ENCODE measurements around the gene PRICKLE1.

PRICKLE1 gene

DNA sequence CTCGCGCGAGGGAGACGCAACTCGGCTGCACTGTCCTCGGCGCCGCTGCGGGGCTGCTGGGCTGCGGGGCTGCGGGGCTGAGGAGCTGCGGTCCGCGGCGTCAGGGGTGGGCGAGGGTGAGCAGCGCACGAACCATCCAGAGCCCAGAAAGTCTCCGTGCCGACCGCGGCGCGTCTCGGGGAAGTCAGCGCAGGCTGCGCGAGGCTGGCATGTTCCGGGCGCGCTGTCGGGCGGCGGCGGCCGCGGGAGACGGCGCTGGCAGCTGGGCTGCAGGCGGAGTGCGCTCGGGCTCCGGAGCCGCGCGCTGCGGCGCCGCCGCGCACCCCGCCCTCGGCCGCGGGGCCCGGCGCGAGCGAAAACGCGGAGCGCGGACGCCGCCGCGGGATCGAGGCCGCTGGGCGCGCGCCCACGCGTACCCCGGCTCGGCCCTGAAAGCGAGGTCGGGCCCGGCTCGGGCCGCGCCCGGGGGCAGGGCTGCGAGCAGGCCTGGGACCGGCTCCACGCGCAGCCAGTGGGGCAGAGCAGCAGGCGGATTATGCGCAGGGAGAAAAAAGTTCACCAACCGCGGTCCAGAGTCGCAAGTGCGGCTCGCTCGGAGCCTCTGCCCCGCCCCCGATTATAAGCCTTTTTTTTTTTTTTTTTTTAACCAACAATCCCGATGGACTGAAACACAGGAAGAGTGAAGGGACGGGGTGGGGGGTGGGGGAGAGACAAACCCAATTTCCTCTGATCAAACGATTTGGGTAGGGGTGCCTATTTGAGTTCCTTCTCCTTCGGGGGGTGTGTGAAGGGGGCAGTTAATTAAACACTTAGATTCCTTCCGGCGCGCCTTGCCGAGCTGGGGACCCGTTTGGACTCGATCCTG, at the start of gene PRICKLE1:
TSS of gene PRICKLE1 (minus strand) at position 282 of the 865 bp plus-strand sequence. CDS start 117,230 bp downstream, outside the sequence.
- no peak for DNase-seq (ENCODE audit: low read depth)

DNA sequence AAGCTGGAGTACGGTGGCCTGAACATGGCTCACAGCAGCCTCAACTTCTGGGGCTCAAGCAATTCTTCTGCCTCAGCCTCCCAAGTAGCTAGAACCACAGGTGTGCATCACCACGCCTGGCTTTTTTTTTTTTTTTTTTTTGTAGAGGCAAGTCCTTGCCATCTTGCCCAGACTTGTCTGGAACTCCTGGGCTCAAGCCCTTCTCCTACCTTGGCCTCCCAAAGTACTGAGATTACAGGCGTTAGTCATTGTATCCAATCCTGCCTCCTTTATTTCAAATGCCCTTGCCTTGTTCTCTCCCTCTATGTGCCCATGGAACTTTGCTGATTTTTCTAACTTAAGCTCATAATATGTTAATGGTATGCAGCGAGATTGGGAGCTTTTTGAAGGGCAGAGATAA, 49.2 kb upstream of the PRICKLE1 start:
- no peak for DNase-seq (ENCODE audit: low read depth)

DNA sequence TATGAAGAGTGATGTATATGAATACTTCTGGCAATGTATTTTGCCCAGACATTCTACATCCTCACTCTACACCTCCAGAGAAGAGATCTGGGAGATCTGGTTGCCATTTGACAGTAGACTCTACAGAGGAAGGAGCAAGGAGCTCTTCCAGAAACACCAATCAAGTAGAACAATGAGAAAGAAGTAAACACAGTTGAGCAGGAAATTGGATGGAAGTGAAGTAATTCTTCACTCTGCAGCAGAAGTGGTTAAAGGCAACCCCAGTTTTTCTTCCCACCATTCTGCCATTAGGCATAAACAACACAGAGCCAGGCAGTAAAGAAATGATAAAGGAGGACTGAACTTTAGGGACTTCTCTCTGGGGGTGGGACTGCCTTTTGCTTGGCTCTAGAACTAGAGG, 48.5 kb upstream of the PRICKLE1 start:
- no peak for DNase-seq (ENCODE audit: low read depth)

DNA sequence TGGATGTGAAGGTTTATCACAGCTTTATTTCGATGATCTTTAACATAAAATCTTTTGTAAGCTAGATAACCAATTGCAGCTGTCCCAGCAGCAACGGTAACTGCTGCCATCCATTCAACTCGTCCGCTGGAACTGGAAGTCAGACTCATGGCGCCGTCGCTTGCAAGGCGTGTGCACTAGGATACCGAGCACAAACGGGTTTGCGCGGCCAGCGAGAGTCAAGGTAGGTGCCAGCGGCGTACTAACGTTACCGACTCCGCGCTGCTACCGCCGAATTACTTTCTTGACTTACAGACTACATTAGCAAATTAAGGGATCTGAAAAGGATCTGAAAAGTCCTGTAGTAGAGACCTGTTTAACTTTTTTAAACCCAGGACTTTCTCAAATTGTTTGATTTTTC, 47.4 kb upstream of the PRICKLE1 start:
- DNase-seq (ENCODE audit: low read depth), result no peak

DNA sequence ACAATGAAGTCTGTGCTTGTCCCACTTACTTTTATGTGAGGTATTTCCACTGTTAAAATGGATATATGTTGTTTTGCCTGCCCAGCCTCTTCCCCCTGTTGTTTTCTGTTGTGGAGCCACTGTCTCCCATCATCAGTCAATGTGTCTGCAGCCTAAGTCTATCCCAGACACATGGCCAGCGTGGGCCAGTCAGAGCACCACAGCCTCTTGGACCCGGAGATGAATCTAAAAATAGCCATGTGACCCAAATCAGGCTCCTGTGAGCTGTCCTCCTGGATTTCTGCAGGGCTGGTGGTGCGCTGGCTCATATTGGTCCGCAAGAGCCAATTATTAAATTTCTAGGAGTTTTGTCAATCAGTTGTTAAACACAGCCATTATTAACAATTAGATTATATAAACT, 44.0 kb upstream of the PRICKLE1 start:
- no peak for DNase-seq (ENCODE audit: low read depth)

DNA sequence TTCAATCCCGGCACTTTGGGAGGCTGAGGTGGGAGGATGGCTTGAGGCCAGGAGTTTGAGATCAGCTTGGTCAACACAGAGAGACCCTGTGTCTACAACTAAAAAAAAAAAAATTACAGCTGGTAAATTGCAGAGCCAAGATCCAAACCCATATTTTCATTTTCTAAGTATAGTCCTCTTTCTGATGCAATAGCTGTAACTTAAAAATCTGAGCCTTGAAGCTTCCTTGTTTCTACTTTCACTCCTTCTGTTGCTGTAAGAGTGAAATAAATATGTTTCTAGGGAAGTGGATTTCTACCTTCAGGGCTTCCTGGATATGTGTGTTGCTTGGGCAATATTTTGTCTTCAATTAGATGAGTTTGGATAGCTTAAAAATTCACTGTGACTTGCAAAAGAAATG, 42.0 kb upstream of the PRICKLE1 start:
- no peak for DNase-seq (ENCODE audit: low read depth)

DNA sequence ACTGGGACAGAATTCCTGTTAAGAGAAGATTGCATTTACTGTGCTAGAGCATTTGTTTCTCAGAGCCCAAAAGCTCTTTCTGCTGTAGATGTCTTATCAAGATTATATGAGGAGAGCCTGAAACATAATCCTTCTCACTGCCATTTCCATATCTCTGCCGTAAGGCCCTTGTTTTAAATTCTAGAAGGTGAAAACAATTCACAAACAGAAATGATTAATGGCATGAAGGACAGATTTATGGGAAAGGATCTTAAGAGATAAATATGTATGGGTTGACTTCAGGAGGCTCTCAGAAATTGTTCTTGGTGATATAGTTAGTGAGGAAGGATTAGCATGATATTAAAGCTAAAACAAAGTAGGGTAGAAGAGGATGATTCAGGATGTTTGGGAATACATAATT, 40.8 kb upstream of the PRICKLE1 start:
- DNase-seq (ENCODE audit: low read depth), result no peak

DNA sequence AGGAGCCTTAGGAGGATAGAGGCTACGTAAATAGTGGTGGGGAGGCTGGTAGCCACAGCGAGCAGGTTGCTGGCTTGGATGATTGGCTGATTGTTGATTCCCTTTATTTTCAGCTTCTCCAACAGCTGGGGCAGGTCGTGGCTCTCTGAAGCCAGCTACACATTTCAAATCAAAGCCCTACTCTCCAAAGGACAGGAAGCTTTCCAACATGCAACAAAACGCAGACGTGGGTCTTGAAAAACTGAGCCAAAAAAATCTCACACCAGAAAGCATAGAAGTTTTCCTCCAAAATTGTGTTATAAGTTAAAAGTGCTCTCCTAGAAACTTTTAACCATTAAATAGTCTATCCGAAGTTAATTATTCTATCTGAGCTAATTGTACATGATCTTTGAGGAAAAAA, 37.6 kb upstream of the PRICKLE1 start:
- DNase-seq (ENCODE audit: low read depth), result no peak

DNA sequence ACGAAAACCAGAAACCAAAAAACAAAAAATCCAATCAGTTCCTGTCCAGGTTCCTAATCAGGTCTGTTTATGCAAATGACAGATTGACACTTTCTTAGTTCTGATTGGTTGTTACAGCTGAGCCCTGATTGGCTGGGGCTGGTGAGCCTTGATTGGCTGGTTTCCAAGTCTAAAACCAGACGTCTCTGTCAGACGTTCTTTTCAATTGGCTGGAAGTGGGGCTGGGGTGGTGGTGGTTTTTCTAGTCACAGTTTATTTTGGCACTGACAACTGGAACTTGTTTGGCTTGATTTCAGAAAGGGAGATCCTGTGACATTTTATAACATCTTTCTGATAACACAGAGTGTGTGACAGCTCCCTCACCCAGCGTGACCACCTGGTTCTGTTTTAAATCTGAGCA, 36.1 kb upstream of the PRICKLE1 start:
- DNase-seq (ENCODE audit: low read depth), result no peak

DNA sequence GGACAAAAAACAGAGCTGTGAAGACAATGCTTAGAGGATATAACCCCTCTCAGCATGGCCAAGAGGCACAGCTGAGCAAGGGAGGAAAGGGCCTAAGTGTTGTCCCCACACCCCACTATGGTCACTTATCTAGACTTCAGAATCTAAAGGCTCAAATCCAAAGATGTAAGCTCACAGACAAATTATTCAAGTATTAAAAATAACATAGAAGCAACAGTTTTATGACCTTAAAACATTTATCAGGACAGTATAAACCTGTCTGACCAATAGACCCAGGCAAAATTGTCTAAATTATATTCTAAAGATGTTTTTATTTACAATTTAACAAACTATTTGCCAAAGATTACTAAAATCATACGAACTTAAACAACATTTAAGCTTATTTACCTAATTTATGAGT, 28.1 kb upstream of the PRICKLE1 start:
- DNase-seq (ENCODE audit: low read depth), result no peak

DNA sequence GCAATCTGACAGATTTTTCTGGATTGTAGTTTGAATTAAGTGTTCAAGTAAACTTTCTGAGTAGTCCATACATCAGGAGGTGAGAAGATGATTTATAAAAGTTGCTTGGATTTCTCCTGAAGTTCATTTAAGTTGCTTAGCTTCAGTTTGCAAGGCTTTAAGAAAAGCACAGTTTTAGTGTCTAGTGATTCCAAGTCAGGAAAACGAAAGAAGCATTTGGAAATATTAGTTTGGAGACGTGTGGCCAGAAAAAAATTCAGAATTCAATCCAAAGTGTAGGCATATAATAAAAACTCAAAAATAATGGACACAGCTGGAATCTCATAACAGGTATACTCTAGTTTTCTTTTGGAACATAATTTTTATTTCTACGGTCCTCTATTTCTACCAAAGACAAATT, 25.5 kb upstream of the PRICKLE1 start:
- no peak for DNase-seq (ENCODE audit: low read depth)

DNA sequence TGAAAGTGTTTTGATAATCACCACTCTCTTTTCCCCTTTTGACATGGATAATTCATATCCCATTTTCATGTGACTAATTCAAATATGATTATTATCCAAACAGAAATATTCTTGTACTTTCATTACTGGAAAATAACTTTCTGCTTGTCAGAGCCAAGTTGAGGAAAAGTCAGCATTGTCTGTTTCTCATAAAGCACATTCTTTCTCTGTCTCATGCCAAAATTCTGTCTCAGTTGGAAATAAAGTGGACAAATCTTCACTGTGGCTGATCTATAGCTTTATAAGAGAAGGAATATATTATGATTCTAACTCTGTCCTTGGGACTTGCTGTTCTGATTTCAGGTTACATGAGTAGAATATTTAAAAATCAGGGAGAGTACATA, 22.7 kb upstream of the PRICKLE1 start:
- no peak for DNase-seq (ENCODE audit: low read depth)

DNA sequence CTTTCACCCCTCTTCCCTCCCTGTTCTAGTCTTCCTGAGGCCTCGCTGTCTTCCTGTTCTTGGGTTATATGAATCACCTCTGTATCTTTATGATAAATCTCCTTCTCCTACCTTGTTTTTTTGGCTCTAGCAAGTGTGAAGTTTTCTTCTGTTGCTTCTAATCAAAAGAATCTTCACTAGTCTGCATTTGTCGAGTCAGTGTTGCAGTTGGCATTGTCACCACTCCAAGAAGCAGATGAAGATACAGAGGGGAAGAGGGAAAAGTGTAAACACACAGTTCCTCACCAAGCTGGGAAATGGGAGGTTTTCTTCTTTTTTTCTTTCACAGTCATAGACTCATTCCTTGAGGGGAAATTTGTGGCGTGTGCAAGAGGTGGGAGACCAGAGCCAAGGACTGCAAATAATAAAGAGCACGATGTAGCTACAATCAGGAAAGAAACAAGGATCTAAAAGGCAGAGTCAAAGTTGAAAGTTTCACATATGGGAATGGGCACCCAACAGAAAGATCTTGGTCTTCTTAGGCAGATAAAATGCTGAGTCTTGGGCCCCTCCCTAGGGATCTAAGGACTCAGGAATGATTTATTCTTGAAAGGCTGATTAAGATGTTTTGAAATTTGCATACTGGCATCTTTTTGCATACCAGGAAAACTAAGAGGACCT, 22.2 kb upstream of the PRICKLE1 start:
- no peak for DNase-seq (ENCODE audit: low read depth)

DNA sequence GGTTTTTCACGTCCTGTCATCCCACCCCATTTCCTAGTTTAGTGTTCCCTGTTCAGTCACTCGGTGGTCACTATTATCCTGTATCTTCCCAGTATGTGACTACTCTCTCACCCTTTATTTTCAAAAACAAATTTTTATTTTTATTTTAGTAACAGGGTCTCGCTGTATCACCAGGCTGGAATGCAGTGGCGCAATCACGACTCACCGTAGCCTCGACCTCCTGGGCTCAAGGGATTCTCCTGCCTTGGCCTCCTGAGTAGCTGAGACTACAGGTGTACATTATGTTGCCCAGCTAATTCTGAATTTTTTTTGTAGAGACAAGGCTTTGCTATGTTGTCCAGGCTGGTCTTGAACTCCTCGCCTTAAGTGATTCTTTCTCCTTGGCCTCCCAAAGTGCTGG, 20.1 kb upstream of the PRICKLE1 start:
- DNase-seq (ENCODE audit: low read depth), result no peak

DNA sequence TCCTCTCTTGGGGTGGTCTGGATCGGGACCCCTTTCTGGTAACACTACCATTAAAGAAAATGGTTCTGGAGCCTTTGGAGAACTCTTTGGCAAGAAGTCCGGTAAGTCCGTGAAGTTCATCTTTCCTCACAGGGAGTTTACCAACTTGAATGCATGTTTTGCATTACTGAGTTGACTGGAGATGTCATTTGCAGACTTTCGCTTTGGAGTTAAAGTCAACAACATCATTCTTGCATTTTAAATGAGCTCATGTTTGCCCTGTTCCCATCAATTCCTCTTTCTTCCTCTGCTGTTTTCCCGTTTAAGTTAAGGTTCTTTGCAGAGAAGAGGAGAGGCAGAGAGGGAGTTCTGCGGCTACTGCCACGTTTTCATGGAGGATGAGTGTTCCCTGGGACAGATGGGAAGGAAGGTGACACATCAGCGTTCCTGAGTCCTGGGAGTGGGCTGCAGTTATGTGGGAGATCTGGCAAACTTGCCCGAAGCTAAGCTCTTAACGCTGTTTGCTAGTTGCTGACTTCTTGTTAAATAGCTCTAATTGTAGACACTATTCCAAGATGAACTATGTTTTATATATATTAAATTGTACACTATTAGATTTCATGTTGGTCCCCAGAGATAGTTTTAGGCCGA, 18.8 kb upstream of the PRICKLE1 start:
- DNase-seq (ENCODE audit: low read depth), result no peak

DNA sequence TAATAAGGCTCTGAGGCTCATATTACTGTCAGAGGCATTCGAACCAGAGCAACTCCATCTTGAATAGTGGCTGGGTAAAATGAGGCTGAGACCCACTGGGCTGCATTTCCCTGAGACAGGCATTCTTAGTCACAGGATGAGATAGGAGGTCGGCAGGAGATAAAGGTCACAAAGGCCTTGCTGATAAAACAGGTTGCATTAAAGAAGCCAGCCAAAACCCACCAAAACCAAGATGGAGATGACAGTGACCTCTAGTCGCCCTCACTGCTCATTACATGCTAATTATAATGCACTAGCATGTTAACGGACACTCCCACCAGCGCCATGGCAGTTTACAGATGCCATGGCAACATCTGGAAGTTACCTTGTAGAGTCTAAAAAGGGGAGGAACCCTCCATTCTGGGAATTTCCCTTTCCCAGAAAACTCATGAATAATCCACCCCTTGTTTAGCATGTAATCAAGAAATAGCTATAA, 18.1 kb upstream of the PRICKLE1 start:
- no peak for DNase-seq (ENCODE audit: low read depth)

DNA sequence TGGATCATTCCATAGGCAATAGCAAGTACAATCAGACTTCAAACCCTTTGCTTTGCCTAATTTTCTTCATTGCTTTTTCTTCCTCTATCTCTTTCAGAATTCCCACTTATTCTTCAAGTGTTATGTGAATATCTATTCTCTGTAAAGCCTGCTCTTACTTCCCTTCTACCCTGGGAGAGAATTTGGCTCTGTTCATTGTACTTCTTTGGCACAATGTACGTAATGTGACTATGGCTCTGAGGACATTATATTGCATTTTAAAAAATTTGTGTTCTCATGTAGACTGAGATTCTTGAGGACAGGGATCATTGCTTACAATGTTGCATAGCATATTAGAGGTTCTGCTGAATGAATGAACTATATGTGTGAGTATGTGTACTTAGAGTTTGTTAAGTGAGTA, 16.9 kb upstream of the PRICKLE1 start:
- DNase-seq (ENCODE audit: low read depth), result no peak

DNA sequence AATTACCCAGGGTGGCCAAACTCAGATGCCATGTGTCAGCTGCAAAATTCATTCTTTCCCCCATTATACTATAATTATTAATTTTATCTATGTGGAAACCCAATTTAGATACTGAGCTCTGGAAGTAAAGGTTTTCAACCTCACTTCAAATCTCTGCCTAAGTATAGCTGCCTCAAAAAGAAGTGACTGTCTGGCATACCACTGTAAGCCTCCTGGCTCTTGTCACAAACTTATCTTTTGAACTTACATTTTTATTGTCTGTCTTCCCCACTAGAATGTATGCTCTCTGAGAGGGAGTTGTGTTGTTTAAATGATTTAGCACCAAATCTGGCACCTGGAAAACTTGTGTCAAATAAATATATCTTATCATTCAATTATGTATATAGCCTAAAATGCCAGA, 16.1 kb upstream of the PRICKLE1 start:
- DNase-seq (ENCODE audit: low read depth), result no peak

DNA sequence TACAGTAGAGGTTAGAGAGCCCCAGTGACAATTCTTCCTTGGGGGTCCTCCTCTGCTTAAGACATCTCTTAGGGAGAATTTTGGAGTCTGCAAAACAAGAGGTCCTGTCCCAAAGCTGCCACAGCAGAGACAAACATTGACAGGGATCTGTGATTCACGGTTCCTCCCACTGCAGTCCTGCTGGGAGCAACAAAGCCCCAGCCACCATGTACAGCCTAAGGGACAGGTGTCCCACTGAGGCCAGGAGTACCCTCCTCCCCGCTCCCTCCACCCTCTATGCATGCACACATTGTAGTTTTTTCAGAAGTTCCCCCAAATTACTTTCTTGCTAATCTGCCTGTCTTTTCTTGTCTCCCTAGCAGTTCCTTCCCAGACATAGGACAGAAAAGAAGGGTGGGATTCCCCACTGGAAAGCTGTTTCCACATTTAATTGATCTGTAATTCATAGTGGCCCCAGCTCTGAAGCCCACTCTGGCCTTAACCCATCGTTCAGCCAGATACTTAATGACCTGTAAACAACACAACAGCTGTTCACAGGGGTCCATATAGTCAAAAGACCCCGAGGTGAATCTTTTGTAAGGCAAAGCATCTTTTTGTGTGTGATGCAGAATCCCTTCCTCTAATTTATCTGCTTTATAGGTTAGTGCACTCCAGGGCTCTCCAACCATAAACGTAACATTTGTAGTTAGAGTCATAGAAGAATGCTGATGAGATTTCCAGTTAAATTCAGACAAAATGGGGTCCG, 13.9 kb upstream of the PRICKLE1 start:
- DNase-seq (ENCODE audit: low read depth), result no peak

DNA sequence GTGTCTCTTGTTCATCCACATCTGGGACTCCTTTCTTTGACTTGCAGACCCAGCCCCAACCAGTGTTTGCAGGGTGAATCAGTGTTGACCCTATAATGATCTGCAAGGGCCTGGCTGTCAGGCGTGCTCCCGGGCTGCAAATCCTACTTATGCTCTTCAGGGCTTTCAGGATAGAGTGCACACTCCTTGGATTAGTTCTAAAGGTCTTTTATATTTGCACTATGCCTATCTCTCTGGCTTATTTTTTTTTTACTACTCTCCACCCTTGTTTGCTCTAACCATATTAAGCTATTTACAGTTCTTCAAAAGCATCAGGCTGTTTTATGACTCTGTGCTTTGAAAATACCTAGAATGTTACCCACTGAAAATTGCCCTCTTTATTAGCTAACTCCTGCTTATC, 4.3 kb upstream of the PRICKLE1 start:
- no peak for DNase-seq (ENCODE audit: low read depth)

DNA sequence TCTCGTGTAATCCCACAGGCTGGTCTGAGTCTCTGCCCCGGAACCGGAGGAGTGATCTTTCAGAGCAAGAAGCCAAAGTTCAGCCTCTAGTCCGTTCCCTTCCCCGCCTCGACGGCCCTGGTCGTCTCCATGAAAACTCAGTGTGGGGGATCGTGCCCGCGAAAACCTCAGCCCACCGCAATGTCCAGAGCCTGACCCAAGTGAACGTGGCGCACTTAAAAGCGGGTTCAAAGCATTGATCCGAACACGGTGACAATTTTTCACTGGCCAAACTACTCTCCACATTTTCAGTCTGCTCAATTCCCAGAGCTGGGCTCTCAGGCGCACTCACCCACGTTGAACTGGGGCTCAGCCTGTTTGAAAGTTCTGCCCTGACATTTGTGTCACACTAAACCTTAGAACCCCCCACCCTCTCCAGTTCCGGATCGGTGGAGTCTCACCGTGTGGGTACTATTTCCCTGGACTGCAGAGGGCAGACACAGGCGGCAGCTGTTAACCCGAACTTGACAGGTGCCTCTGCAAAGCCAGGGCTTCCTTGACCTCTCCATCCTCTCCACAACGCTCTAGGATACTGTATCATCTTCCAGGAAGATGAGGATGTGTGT, 886 bp upstream of the PRICKLE1 start:
- no peak for DNase-seq (ENCODE audit: low read depth)
